GM19467 (cell line): ENCODE data around the gene ARHGDIB.

Source experiments
- ATAC-seq: cut with Tn5 transposase; IDR thresholded peaks from one replicate; pipeline ENCODE4 v1.9.1; 2021; ENCODE audit warnings: mild to moderate bottlenecking, moderate library complexity; ENCODE audit not compliant: unreplicated experiment

The ARHGDIB gene

GRCh38 chr12:14984036-14984435, 22.6 kb upstream of the ARHGDIB start:
- ATAC-seq = no peak

GRCh38 chr12:14982991-14983390, 21.6 kb upstream of the ARHGDIB start:
- no peak for ATAC-seq

- ATAC-seq = no peak
These were observed 21.2 kb upstream of the ARHGDIB start for GRCh38 chr12:14982562-14982961.

- no peak for ATAC-seq
These were observed 19.6 kb upstream of the ARHGDIB start for GRCh38 chr12:14981049-14981448.

- no peak for ATAC-seq
These were observed 18.1 kb upstream of the ARHGDIB start for GRCh38 chr12:14979468-14979867.

- ATAC-seq = no peak
These were observed 15.3 kb upstream of the ARHGDIB start for GRCh38 chr12:14976658-14977057.

GRCh38 chr12:14975457-14975856, 14.1 kb upstream of the ARHGDIB start:
- no peak for ATAC-seq

GRCh38 chr12:14974633-14975032, 13.2 kb upstream of the ARHGDIB start:
- no peak for ATAC-seq

- no peak for ATAC-seq
These were observed 11.4 kb upstream of the ARHGDIB start, which contains the start of gene PDE6H for GRCh38 chr12:14972816-14973215. PDE6H (plus strand) TSS chr12:14973042; CDS start chr12:14978013, 4,971 bp downstream.

GRCh38 chr12:14970473-14970872, 9.1 kb upstream of the ARHGDIB start:
- ATAC-seq = no peak

GRCh38 chr12:14968478-14968877, 7.1 kb upstream of the ARHGDIB start:
- no peak for ATAC-seq

GRCh38 chr12:14965221-14965620, 3.8 kb upstream of the ARHGDIB start:
- no peak for ATAC-seq

GRCh38 chr12:14964406-14964805, 3.0 kb upstream of the ARHGDIB start:
- ATAC-seq = no peak

- ATAC-seq = no peak
These were observed 2.1 kb upstream of the ARHGDIB start for GRCh38 chr12:14963520-14963919.

GRCh38 chr12:14962797-14963196, 1.4 kb upstream of the ARHGDIB start:
- ATAC-seq = no peak

- ATAC-seq = no peak
These were observed 745 bp upstream of the ARHGDIB start for GRCh38 chr12:14962153-14962539.

GRCh38 chr12:14960548-14961465, 594 bp downstream of the ARHGDIB start:
- peak; percentile 37 for ATAC-seq

GRCh38 chr12:14959916-14960496, 1.4 kb downstream of the ARHGDIB start:
- no peak for ATAC-seq

- ATAC-seq = no peak
These were observed 1.9 kb downstream of the ARHGDIB start for GRCh38 chr12:14959463-14959862.

GRCh38 chr12:14959126-14959440, 2.3 kb downstream of the ARHGDIB start:
- no peak for ATAC-seq

GRCh38 chr12:14958361-14959125, 2.9 kb downstream of the ARHGDIB start:
- ATAC-seq = no peak
